Activated T-cell treated with anti-CD3 and anti-CD28 coated beads for 24 hours (primary cell): ENCODE measurements around the gene PRKAG2.

ENCODE experiments used
- DNase-seq: peaks from one replicate; pipeline ENCODE4 v3.0.0-alpha.2; 2020; ENCODE audit warnings: low read depth

Gene PRKAG2

GRCh38 chr7:151724920-151725584, 151.9 kb downstream of the PRKAG2 start:
- DNase-seq: no peak

GRCh38 chr7:151724250-151724915, 152.5 kb downstream of the PRKAG2 start:
- DNase-seq: no peak

- no peak for DNase-seq
Observed at GRCh38 chr7:151723321-151723720, 153.6 kb downstream of the PRKAG2 start.

GRCh38 chr7:151722533-151722932, 154.4 kb downstream of the PRKAG2 start:
- no peak for DNase-seq

GRCh38 chr7:151721694-151722093, 155.2 kb downstream of the PRKAG2 start:
- no peak for DNase-seq

GRCh38 chr7:151721236-151721635, 155.7 kb downstream of the PRKAG2 start:
- DNase-seq: no peak

GRCh38 chr7:151720280-151720679, 156.6 kb downstream of the PRKAG2 start:
- no peak for DNase-seq

GRCh38 chr7:151719897-151720242, 157.0 kb downstream of the PRKAG2 start:
- no peak for DNase-seq

GRCh38 chr7:151719031-151719896, 157.7 kb downstream of the PRKAG2 start:
- no peak for DNase-seq

GRCh38 chr7:151717918-151718317, 159.0 kb downstream of the PRKAG2 start:
- DNase-seq: no peak

- DNase-seq: no peak
Observed at GRCh38 chr7:151717415-151717814, 159.5 kb downstream of the PRKAG2 start.

- no peak for DNase-seq
Observed at GRCh38 chr7:151716323-151716722, 160.6 kb downstream of the PRKAG2 start.

GRCh38 chr7:151715666-151716315, 161.1 kb downstream of the PRKAG2 start:
- no peak for DNase-seq

- no peak for DNase-seq
Observed at GRCh38 chr7:151714201-151714600, 162.7 kb downstream of the PRKAG2 start.

GRCh38 chr7:151712810-151713125, 164.1 kb downstream of the PRKAG2 start:
- no peak for DNase-seq

GRCh38 chr7:151711906-151712809, 164.8 kb downstream of the PRKAG2 start:
- no peak for DNase-seq

GRCh38 chr7:151711435-151711872, 165.5 kb downstream of the PRKAG2 start:
- no peak for DNase-seq

GRCh38 chr7:151710646-151711434, 166.1 kb downstream of the PRKAG2 start:
- DNase-seq: no peak

GRCh38 chr7:151710121-151710640, 166.7 kb downstream of the PRKAG2 start:
- DNase-seq: no peak
